Calu3 (cell line): ENCODE results near the gene MED23. TPM values are rescaled to one million over a fixed set of nuclear protein-coding genes. Genes with fewer than 3 reads are reported as not detected.

Experiments used
- BruUV-seq: library from RNA; stranded (reverse); fragments of 400-500 nt; replicated peaks from 2 replicates; lab custom pipeline; 2021; lab: Mats Ljungman, UMichigan
- CTCF ChIA-PET: fragments of 300-600 bp; sonication (Branson Sonifier 250); formaldehyde crosslinking; loops from one replicate; lab custom pipeline; 2022; ENCODE audit warnings: antibody characterized with exemption; lab: Charles Lee
- DNase-seq: peaks from one replicate; pipeline ENCODE4 v3.0.0; 2022
- H3K27ac Mint-ChIP-seq: one replicate; pipeline ENCODE4 v1.8.0; 2022; ENCODE audit warnings: mixed read lengths; ENCODE audit not compliant: unreplicated experiment
- H3K27me3 Mint-ChIP-seq: one replicate; pipeline ENCODE4 v1.8.0; 2022; ENCODE audit warnings: mixed read lengths; ENCODE audit not compliant: unreplicated experiment
- H3K36me3 Mint-ChIP-seq: one replicate; pipeline ENCODE4 v1.8.0; 2022; ENCODE audit warnings: mild to moderate bottlenecking, moderate library complexity, mixed read lengths; ENCODE audit not compliant: insufficient read depth, unreplicated experiment
- H3K4me1 Mint-ChIP-seq: one replicate; pipeline ENCODE4 v1.8.0; 2022; ENCODE audit warnings: mild to moderate bottlenecking, low read depth, mixed read lengths; ENCODE audit not compliant: unreplicated experiment
- H3K4me3 Mint-ChIP-seq: one replicate; pipeline ENCODE4 v1.8.0; 2022; ENCODE audit warnings: mild to moderate bottlenecking, low read depth, moderate library complexity, mixed read lengths; ENCODE audit not compliant: unreplicated experiment
- H3K9me3 Mint-ChIP-seq: one replicate; pipeline ENCODE4 v1.8.0; 2022; ENCODE audit warnings: low read depth, mixed read lengths; ENCODE audit not compliant: unreplicated experiment
- CTCF ChIP-seq: fragments of 200-600 bp; IDR thresholded peaks from one replicate; pipeline ENCODE4 v1.8.0; 2022; ENCODE audit warnings: antibody characterized with exemption; ENCODE audit not compliant: unreplicated experiment
- intact Hi-C: fragments of 100-400 bp; cut with micrococcal nuclease; formaldehyde crosslinking; loops from one replicate; pipeline ENCODE4 v1.10.0; 2022; ENCODE audit not compliant: unreplicated experiment
- total RNA-seq: library from RNA; stranded (reverse); gene quantifications from 2 replicates; pipeline ENCODE4 v1.2.3, GENCODE V29; 2022

Gene MED23
- total RNA-seq, 1 experiment from 2014 or later = 31.0 TPM

- H3K27ac Mint-ChIP-seq = no peak overlapping the region
- CTCF ChIA-PET = interaction anchor here (0.5 to 0.7 kb wide), 2 partner anchors 10 to 267 kb away, joined by 3 read pairs; no protein-coding TSS in a partner anchor
- no peaks in the 10 kb centered on the region for H3K36me3 Mint-ChIP-seq
- BruUV-seq = no TSS peak
- no peak overlapping the region for H3K4me3 Mint-ChIP-seq
- no peak for TF ChIP-seq CTCF
- DNase-seq = no peak
- no peaks in the 10 kb centered on the region for H3K9me3 Mint-ChIP-seq
- no peaks in the 10 kb centered on the region for H3K4me1 Mint-ChIP-seq
- intact Hi-C loops = no loop called here
- no peaks in the 10 kb centered on the region for H3K27me3 Mint-ChIP-seq
Measured at GRCh38 chr6:131575834-131576478, 52.1 kb downstream of the MED23 start.

- TF ChIP-seq CTCF = no peak
- no peak for DNase-seq
- H3K4me3 Mint-ChIP-seq = no peak overlapping the region
- H3K9me3 Mint-ChIP-seq = no peaks in the 10 kb centered on the region
- no TSS peak for BruUV-seq
- no peaks in the 10 kb centered on the region for H3K27me3 Mint-ChIP-seq
- no peaks in the 10 kb centered on the region for H3K4me1 Mint-ChIP-seq
- no peaks in the 10 kb centered on the region for H3K36me3 Mint-ChIP-seq
- intact Hi-C loops = no loop called here
- CTCF ChIA-PET = no interaction called here
- no peak overlapping the region for H3K27ac Mint-ChIP-seq
Measured at GRCh38 chr6:131574686-131575085, 53.4 kb downstream of the MED23 start.

GRCh38 chr6:131574133-131574532 is 53.9 kb downstream of the MED23 start:
- no peak for DNase-seq
- H3K4me3 Mint-ChIP-seq = no peak overlapping the region
- CTCF ChIA-PET = no interaction called here
- no peak overlapping the region for H3K27ac Mint-ChIP-seq
- H3K27me3 Mint-ChIP-seq = no peaks in the 10 kb centered on the region
- intact Hi-C loops = no loop called here
- H3K9me3 Mint-ChIP-seq = no peaks in the 10 kb centered on the region
- TF ChIP-seq CTCF = no peak
- BruUV-seq = no TSS peak
- H3K4me1 Mint-ChIP-seq = no peaks in the 10 kb centered on the region
- no peaks in the 10 kb centered on the region for H3K36me3 Mint-ChIP-seq

- Mint-ChIP-seq H3K4me3 (no peak within 1 kb of the TSS), H3K27ac (no peak within 1 kb of the TSS), H3K27me3 (no peaks in the 10 kb centered on the region), H3K9me3 (no peaks in the 10 kb centered on the region), H3K4me1 (no peaks in the 10 kb centered on the region), H3K36me3 (no peaks in the 10 kb centered on the region)
- BruUV-seq = no TSS peak
- intact Hi-C loops = no loop called here
- CTCF ChIA-PET = no interaction called here
- TF ChIP-seq CTCF = no peak
- no peak for DNase-seq
Measured at GRCh38 chr6:131572686-131573415, 55.2 kb downstream of the MED23 start, which contains the start of gene ARG1. TSS of gene ARG1 (plus strand) at chr6:131573226. CDS start at chr6:131573283, 57 bp downstream.
